ENCODE data around the gene CEP104. TPM values are rescaled to one million over a fixed set of nuclear protein-coding genes. Genes with fewer than 3 reads are reported as not detected.
A peak's percentile ranks its signal among the peaks of the same experiment; 100 is the strongest.

Gene CEP104
- total RNA-seq, 1 donor from 2014 or later, result 47.3 TPM

DNA sequence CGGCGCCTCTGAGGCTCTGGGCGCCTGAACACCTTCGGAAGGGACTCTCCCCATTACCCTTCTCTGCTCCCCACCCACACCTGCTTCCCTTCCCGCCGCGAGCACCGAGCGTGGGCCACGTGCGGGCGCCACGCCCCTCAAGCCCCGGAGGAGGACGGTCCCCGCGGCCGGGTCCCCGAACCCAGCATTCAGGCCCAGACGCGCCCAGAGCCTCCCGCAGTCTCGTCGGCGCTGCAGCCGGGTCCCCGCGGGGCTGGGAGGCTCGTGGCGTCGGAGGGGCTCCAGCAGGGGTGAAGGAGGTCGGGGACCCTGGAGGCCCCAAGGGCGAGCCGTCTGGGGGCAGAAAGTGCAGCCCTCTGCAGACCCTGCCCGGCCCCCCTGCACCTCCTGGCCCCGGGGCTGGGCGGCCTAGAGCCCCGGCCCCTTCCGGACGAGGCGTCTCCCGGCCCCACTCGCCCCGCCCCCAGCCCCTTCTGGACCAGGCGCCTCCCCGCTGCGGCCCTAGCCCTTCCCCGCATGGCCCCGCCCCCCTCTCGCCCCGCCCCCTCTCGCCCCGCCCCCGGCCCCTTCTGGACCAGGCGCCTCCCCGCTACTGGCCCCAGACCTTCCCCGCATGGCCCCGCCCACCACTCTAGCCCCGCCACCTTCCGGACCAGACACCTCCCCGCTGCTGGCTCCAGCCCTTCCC, 84.8 kb downstream of the CEP104 start:
- H3K4me3 ChIP-seq (ENCODE audit: low read depth, low read length), result peak overlapping the region; percentile 52
- peak; percentile 26 for DNase-seq (ENCODE audit: low read depth)
- no peaks in the 10 kb centered on the region for H3K36me3 ChIP-seq (ENCODE audit: control insufficient read depth, insufficient read depth, low read length)
- TF ChIP-seq, protein P1, sequence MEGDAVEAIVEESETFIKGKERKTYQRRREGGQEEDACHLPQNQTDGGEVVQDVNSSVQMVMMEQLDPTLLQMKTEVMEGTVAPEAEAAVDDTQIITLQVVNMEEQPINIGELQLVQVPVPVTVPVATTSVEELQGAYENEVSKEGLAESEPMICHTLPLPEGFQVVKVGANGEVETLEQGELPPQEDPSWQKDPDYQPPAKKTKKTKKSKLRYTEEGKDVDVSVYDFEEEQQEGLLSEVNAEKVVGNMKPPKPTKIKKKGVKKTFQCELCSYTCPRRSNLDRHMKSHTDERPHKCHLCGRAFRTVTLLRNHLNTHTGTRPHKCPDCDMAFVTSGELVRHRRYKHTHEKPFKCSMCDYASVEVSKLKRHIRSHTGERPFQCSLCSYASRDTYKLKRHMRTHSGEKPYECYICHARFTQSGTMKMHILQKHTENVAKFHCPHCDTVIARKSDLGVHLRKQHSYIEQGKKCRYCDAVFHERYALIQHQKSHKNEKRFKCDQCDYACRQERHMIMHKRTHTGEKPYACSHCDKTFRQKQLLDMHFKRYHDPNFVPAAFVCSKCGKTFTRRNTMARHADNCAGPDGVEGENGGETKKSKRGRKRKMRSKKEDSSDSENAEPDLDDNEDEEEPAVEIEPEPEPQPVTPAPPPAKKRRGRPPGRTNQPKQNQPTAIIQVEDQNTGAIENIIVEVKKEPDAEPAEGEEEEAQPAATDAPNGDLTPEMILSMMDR (IDR thresholded peaks at IDR 0.05; ENCODE audit: insufficient read depth, low read length, poor library complexity, severe bottlenecking), result no peak
- peaks cover 8% of the 10 kb centered on the region for H3K27me3 ChIP-seq (ENCODE audit: control insufficient read depth, insufficient read depth, low read length)

DNA sequence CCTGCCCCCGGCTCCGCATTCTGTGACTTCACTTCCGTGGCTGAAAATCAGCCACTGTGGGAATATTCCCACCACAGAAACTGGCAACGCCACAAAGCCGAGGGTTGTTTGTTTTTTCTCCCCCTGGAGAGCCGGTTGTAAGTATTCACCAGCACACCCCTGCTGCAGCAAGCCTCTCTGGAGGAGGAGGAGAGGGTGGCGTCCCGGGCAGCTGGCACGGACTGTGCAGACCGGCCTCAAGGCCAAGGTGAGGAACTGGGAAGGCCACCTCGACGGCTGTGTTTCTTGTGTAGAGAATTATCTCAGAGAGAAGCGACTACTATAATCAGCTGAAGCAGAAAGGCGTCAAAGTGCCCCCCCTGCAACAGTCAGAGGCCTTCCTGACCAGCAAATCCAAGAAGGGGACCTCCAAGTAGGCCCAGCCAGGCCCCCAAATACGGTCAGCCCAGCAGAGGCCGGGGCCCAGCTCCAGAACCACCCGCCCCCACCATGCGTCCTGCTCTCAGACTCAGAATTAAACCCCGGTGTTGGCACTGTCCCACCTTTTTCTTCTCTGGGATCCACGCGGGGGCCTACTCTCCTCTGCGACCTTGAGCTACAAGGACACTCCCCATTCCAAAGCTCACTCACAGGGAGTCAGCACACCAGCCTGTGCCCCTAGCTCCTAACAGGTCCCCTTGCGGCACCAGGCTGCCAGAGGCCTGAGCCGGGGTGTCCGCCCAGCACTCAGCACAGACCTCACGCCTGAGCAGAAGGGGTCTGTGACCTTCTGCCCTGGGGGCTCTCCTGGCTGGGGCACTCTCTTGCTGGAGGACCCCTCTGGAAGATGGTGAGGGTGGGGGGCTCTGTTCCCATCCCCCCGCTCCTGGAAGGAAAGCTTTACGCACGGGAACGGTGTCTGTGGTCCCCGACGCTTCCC, 85.6 kb downstream of the CEP104 start:
- Histone ChIP-seq H3K4me3 (ENCODE audit: low read depth, low read length) (peak overlapping the region; percentile 52), H3K27me3 (ENCODE audit: control insufficient read depth, insufficient read depth, low read length) (peaks cover 8% of the 10 kb centered on the region), H3K36me3 (ENCODE audit: control insufficient read depth, insufficient read depth, low read length) (no peaks in the 10 kb centered on the region)
- TF ChIP-seq, protein P1 (IDR thresholded peaks at IDR 0.05; ENCODE audit: insufficient read depth, low read length, poor library complexity, severe bottlenecking), result no peak
- no peak for DNase-seq (ENCODE audit: low read depth)

DNA sequence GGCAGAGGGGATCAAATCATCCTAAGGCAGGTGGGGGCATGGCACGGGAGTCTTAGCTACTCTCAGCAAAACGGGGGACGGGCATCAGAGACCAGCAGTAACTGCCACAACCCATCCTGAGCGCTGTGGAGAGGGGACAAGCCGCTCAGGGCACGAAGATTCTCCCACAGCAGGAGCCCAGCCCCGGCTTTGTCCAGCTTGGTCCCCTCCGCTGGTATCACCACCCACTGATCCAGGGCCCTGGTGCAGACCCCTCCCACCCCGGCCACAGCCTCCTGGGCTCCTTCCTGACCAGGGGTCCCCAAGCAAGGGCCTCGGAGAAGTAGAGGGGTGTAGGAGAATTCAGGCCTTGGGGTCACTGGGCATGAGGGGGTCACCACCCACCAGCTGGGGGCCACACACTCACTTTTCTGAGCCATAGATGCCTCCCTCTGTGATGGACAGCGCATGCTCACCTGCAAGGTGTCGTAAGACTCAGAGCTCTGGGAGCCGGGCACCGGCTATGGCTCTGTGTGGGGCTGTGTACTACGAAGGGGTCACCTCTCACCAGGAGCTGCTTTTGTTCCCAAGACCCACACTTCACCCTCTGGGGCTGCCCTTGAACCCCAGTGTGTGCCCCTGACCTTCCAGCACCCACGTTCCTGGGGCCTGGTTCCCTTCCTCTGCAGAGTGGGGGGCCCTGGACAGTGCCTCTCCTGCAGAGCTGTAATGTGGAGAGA, 86.8 kb downstream of the CEP104 start:
- no peak overlapping the region for H3K4me3 ChIP-seq (ENCODE audit: low read depth, low read length)
- TF ChIP-seq, protein P1 (IDR thresholded peaks at IDR 0.05; ENCODE audit: insufficient read depth, low read length, poor library complexity, severe bottlenecking), result no peak
- peaks cover 8% of the 10 kb centered on the region for H3K27me3 ChIP-seq (ENCODE audit: control insufficient read depth, insufficient read depth, low read length)
- no peaks in the 10 kb centered on the region for H3K36me3 ChIP-seq (ENCODE audit: control insufficient read depth, insufficient read depth, low read length)
- no peak for DNase-seq (ENCODE audit: low read depth)

DNA sequence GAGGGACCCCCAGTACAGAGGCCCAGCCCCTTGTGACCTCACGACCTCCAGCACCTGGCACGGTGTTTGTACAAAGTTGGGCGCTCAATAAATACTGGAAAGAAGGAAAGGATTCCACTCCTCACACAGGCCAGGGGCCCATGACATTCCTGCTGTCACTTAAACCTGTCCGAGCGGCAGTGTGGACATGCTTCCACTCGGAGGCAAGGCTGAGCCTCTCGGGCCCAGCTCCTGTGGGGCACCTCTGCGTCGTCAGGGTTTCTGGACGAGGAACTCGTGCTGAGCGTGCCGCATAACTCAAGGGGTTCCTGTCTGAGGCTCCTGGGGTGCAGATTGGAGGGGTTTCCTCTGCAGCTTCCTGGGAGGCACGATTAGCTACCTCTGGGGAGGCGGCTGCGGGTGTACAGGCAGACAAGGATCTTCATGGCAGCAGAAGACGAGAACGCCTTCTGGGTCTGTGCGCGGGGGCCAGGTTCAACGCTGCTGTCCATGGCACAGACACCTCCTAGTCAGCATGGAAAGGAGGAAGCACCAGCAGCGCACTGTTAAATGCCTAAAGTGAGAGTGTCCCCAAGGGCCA, 88.1 kb downstream of the CEP104 start:
- DNase-seq (ENCODE audit: low read depth), result no peak
- Histone ChIP-seq H3K4me3 (ENCODE audit: low read depth, low read length) (no peak overlapping the region), H3K27me3 (ENCODE audit: control insufficient read depth, insufficient read depth, low read length) (peaks cover 13% of the 10 kb centered on the region), H3K36me3 (ENCODE audit: control insufficient read depth, insufficient read depth, low read length) (no peaks in the 10 kb centered on the region)
- TF ChIP-seq, protein P1 (IDR thresholded peaks at IDR 0.05; ENCODE audit: insufficient read depth, low read length, poor library complexity, severe bottlenecking), result no peak

DNA sequence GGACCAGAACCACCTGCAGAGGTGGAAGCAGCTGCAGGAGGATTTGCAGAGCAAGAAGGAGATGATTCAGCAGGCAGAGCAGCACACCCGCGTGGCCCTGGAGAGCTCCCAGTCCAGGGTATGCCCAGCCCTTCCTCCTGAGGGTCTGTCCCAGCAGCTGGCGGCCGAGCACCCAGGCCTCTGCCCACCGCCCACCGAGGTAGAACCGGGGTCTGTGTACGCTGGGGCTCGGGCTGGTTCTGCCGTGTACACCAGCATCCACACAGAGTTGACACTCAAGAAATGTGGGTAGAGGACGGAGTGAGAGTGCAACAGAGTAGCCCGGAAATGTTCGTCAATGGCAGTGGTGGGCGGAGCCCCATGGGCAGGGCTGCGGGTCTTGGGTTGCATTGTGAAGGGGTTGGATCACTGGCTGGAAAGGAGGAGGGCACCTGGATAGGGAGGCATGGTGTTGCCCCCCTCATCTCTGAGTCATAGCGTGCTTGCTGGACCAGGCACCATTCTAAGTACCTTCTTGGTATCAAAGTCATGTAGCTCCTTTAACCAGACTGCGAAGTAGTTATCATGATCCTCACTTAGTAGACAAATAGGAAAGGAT, 89.6 kb downstream of the CEP104 start:
- Histone ChIP-seq H3K4me3 (ENCODE audit: low read depth, low read length) (no peak overlapping the region), H3K27me3 (ENCODE audit: control insufficient read depth, insufficient read depth, low read length) (peaks cover 28% of the 10 kb centered on the region), H3K36me3 (ENCODE audit: control insufficient read depth, insufficient read depth, low read length) (no peaks in the 10 kb centered on the region)
- TF ChIP-seq, protein P1 (IDR thresholded peaks at IDR 0.05; ENCODE audit: insufficient read depth, low read length, poor library complexity, severe bottlenecking), result no peak
- DNase-seq (ENCODE audit: low read depth), result no peak
